ENCODE results near the gene STT3B. TPM values are rescaled to one million over a fixed set of nuclear protein-coding genes. Genes with fewer than 3 reads are reported as not detected.

The STT3B gene
- total RNA-seq, 2 experiments from 2014 or later = 115 to 117 TPM

- ChIA-PET CTCF (interaction anchor here (0.9 to 1.0 kb wide), 2 partner anchors 22 to 867 kb away, joined by 3 to 4 read pairs; no protein-coding TSS in a partner anchor), POLR2A (interaction anchor here (1.9 kb wide), 1 partner anchor 103 kb away, joined by 6 read pairs; the partner anchor contains the start of gene STT3B)
- no peak overlapping the region for H3K4me3 Mint-ChIP-seq
- H3K9me3 Mint-ChIP-seq = no peaks in the 10 kb centered on the region
- no peak for DNase-seq
- H3K36me3 Mint-ChIP-seq = peaks cover 46% of the 10 kb centered on the region
- peak overlapping the region; percentile 78 for H3K27ac Mint-ChIP-seq
- H3K27me3 Mint-ChIP-seq = no peaks in the 10 kb centered on the region
- peaks cover 48% of the 10 kb centered on the region for H3K4me1 Mint-ChIP-seq (ENCODE audit: low read depth)
- intact Hi-C loops (cut with micrococcal nuclease) = loop anchor here (1.0 to 10.0 kb wide), 3 partner anchors 78 to 421 kb away; no protein-coding TSS in a partner anchor
Measured at GRCh38 chr3:31635545-31635944, 102.8 kb downstream of the STT3B start.

GRCh38 chr3:31636049-31636448 is 103.3 kb downstream of the STT3B start:
- Mint-ChIP-seq H3K27me3 (no peaks in the 10 kb centered on the region), H3K9me3 (no peaks in the 10 kb centered on the region), H3K36me3 (peaks cover 41% of the 10 kb centered on the region), H3K4me3 (no peak overlapping the region), H3K27ac (peak overlapping the region; percentile 78), H3K4me1 (ENCODE audit: low read depth) (peaks cover 48% of the 10 kb centered on the region)
- POLR2A ChIA-PET = interaction anchor here (1.9 kb wide), 1 partner anchor 104 kb away, joined by 6 read pairs; the partner anchor contains the start of gene STT3B
- CTCF ChIA-PET = interaction anchor here (0.9 to 1.0 kb wide), 2 partner anchors 23 to 867 kb away, joined by 3 to 4 read pairs; no protein-coding TSS in a partner anchor
- intact Hi-C loops (cut with micrococcal nuclease) = loop anchor here (5.0 to 10.0 kb wide), 2 partner anchors 79 to 421 kb away; no protein-coding TSS in a partner anchor
- no peak for DNase-seq

- ChIA-PET CTCF (no interaction called here), POLR2A (interaction anchor here (1.9 kb wide), 1 partner anchor 104 kb away, joined by 6 read pairs; the partner anchor contains the start of gene STT3B)
- Mint-ChIP-seq H3K9me3 (no peaks in the 10 kb centered on the region), H3K36me3 (peaks cover 37% of the 10 kb centered on the region), H3K27ac (peak overlapping the region; percentile 75), H3K4me1 (ENCODE audit: low read depth) (peaks cover 48% of the 10 kb centered on the region), H3K27me3 (no peaks in the 10 kb centered on the region), H3K4me3 (no peak overlapping the region)
- intact Hi-C loops (cut with micrococcal nuclease) = loop anchor here (5.0 to 10.0 kb wide), 2 partner anchors 80 to 422 kb away; no protein-coding TSS in a partner anchor
- DNase-seq = no peak
Measured at GRCh38 chr3:31636694-31637442, 104.1 kb downstream of the STT3B start.

GRCh38 chr3:31639828-31640227 is 107.1 kb downstream of the STT3B start:
- Mint-ChIP-seq H3K27ac (no peak overlapping the region), H3K4me3 (no peak overlapping the region), H3K9me3 (no peaks in the 10 kb centered on the region), H3K4me1 (ENCODE audit: low read depth) (peaks cover 28% of the 10 kb centered on the region), H3K27me3 (no peaks in the 10 kb centered on the region), H3K36me3 (peaks cover 30% of the 10 kb centered on the region)
- DNase-seq = no peak
- intact Hi-C loops (cut with micrococcal nuclease) = loop anchor here (5.0 to 10.0 kb wide), 2 partner anchors 83 to 425 kb away; no protein-coding TSS in a partner anchor
- CTCF ChIA-PET = interaction anchor here (0.6 to 1.1 kb wide), 3 partner anchors 89 to 107 kb away, joined by 3 to 4 read pairs (median 3); partner anchors contain the start of gene STT3B
- POLR2A ChIA-PET = interaction anchor here (0.6 kb wide), 1 partner anchor 1174 kb away, joined by 3 read pairs; no protein-coding TSS in a partner anchor

GRCh38 chr3:31645256-31645655 is 112.5 kb downstream of the STT3B start:
- Mint-ChIP-seq H3K4me1 (ENCODE audit: low read depth) (peaks cover 3% of the 10 kb centered on the region), H3K36me3 (peaks cover 42% of the 10 kb centered on the region), H3K4me3 (no peak overlapping the region), H3K27me3 (no peaks in the 10 kb centered on the region), H3K27ac (no peak overlapping the region), H3K9me3 (peaks cover 32% of the 10 kb centered on the region)
- CTCF ChIA-PET = no interaction called here
- DNase-seq = no peak
- intact Hi-C loops (cut with micrococcal nuclease) = no loop called here
- POLR2A ChIA-PET = no interaction called here

GRCh38 chr3:31648286-31648968 is 115.7 kb downstream of the STT3B start:
- ChIA-PET POLR2A (no interaction called here), CTCF (no interaction called here)
- Mint-ChIP-seq H3K27me3 (no peaks in the 10 kb centered on the region), H3K27ac (no peak overlapping the region), H3K4me1 (ENCODE audit: low read depth) (peaks cover 3% of the 10 kb centered on the region), H3K36me3 (peaks cover 52% of the 10 kb centered on the region), H3K9me3 (peaks cover 61% of the 10 kb centered on the region), H3K4me3 (no peak overlapping the region)
- no peak for DNase-seq
- intact Hi-C loops (cut with micrococcal nuclease) = no loop called here

- POLR2A ChIA-PET = no interaction called here
- no peaks in the 10 kb centered on the region for H3K4me1 Mint-ChIP-seq (ENCODE audit: low read depth)
- no peak overlapping the region for H3K4me3 Mint-ChIP-seq
- DNase-seq = no peak
- CTCF ChIA-PET = no interaction called here
- peaks cover 94% of the 10 kb centered on the region for H3K9me3 Mint-ChIP-seq
- H3K27ac Mint-ChIP-seq = no peak overlapping the region
- peaks cover 38% of the 10 kb centered on the region for H3K36me3 Mint-ChIP-seq
- intact Hi-C loops (cut with micrococcal nuclease) = no loop called here
- no peaks in the 10 kb centered on the region for H3K27me3 Mint-ChIP-seq
Measured at GRCh38 chr3:31652296-31652695, 119.6 kb downstream of the STT3B start.

GRCh38 chr3:31653464-31653863 is 120.7 kb downstream of the STT3B start:
- no peaks in the 10 kb centered on the region for H3K27me3 Mint-ChIP-seq
- no peak for DNase-seq
- H3K27ac Mint-ChIP-seq = no peak overlapping the region
- POLR2A ChIA-PET = no interaction called here
- no peak overlapping the region for H3K4me3 Mint-ChIP-seq
- H3K9me3 Mint-ChIP-seq = peaks cover 97% of the 10 kb centered on the region
- peaks cover 30% of the 10 kb centered on the region for H3K36me3 Mint-ChIP-seq
- intact Hi-C loops (cut with micrococcal nuclease) = no loop called here
- H3K4me1 Mint-ChIP-seq (ENCODE audit: low read depth) = no peaks in the 10 kb centered on the region
- CTCF ChIA-PET = no interaction called here

GRCh38 chr3:31654998-31655397 is 122.3 kb downstream of the STT3B start:
- CTCF ChIA-PET = no interaction called here
- Mint-ChIP-seq H3K27ac (no peak overlapping the region), H3K9me3 (peaks cover 92% of the 10 kb centered on the region), H3K36me3 (peaks cover 22% of the 10 kb centered on the region), H3K4me3 (no peak overlapping the region), H3K4me1 (ENCODE audit: low read depth) (no peaks in the 10 kb centered on the region), H3K27me3 (no peaks in the 10 kb centered on the region)
- POLR2A ChIA-PET = no interaction called here
- DNase-seq = no peak
- intact Hi-C loops (cut with micrococcal nuclease) = no loop called here

- POLR2A ChIA-PET = no interaction called here
- no peaks in the 10 kb centered on the region for H3K27me3 Mint-ChIP-seq
- H3K36me3 Mint-ChIP-seq = peaks cover 14% of the 10 kb centered on the region
- no peak for DNase-seq
- CTCF ChIA-PET = no interaction called here
- no peak overlapping the region for H3K27ac Mint-ChIP-seq
- intact Hi-C loops (cut with micrococcal nuclease) = no loop called here
- no peaks in the 10 kb centered on the region for H3K4me1 Mint-ChIP-seq (ENCODE audit: low read depth)
- peaks cover 68% of the 10 kb centered on the region for H3K9me3 Mint-ChIP-seq
- H3K4me3 Mint-ChIP-seq = no peak overlapping the region
Measured at GRCh38 chr3:31659246-31659645, 126.5 kb downstream of the STT3B start.

GRCh38 chr3:31661286-31661685 is 128.6 kb downstream of the STT3B start:
- H3K27me3 Mint-ChIP-seq = no peaks in the 10 kb centered on the region

GRCh38 chr3:31661993-31662670 is 129.4 kb downstream of the STT3B start:
- no peak overlapping the region for H3K27ac Mint-ChIP-seq

More at GRCh38 chr3:31661286-31661685, 128.6 kb downstream of the STT3B start:
- POLR2A ChIA-PET = no interaction called here
- Mint-ChIP-seq H3K4me1 (ENCODE audit: low read depth) (no peaks in the 10 kb centered on the region), H3K4me3 (no peak overlapping the region), H3K27ac (no peak overlapping the region), H3K9me3 (peaks cover 48% of the 10 kb centered on the region), H3K36me3 (peaks cover 11% of the 10 kb centered on the region)
- DNase-seq = no peak
- intact Hi-C loops (cut with micrococcal nuclease) = no loop called here
- CTCF ChIA-PET = no interaction called here

More at GRCh38 chr3:31661993-31662670, 129.4 kb downstream of the STT3B start:
- Mint-ChIP-seq H3K36me3 (peaks cover 9% of the 10 kb centered on the region), H3K9me3 (peaks cover 39% of the 10 kb centered on the region), H3K4me3 (no peak overlapping the region), H3K27me3 (no peaks in the 10 kb centered on the region), H3K4me1 (ENCODE audit: low read depth) (no peaks in the 10 kb centered on the region)
- ChIA-PET CTCF (no interaction called here), POLR2A (no interaction called here)
- DNase-seq = no peak
- intact Hi-C loops (cut with micrococcal nuclease) = no loop called here

Data from activated CD4-positive, alpha-beta memory T cell treated with anti-CD3 and anti-CD28 coated beads for 36 hours (primary cell).